HG03460 (cell line): ENCODE measurements around the gene TSPYL2.
A peak's percentile ranks its signal among the peaks of the same experiment; 100 is the strongest.

ENCODE experiments used
- ATAC-seq: cut with Tn5 transposase; IDR thresholded peaks from one replicate; pipeline ENCODE4 v1.9.1; 2021; ENCODE audit not compliant: unreplicated experiment

The TSPYL2 gene

DNA sequence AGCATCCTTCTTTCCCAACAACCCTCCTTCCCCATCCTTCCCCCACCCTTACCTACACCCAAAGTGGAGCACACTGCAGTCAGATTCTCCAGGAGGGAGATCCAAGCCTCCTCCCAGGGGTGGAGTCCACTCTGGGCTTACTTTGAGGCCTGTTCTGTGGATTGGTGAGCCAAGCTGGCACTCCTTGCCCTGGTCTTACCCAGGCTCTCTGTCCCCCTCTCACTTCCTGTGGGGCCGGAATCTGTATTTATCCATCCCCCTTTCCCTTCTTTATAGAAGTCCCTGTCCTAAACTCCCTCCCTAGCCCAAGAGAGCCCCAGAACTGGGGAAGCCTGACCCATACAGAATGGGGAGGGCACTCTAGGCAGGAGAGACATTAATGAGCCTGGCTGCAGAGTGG lies 3.2 kb upstream of the TSPYL2 start:
- ATAC-seq: no peak

- no peak for ATAC-seq
Measured at GRCh38 chrX:53080628-53081580, 1.3 kb upstream of the TSPYL2 start.

DNA sequence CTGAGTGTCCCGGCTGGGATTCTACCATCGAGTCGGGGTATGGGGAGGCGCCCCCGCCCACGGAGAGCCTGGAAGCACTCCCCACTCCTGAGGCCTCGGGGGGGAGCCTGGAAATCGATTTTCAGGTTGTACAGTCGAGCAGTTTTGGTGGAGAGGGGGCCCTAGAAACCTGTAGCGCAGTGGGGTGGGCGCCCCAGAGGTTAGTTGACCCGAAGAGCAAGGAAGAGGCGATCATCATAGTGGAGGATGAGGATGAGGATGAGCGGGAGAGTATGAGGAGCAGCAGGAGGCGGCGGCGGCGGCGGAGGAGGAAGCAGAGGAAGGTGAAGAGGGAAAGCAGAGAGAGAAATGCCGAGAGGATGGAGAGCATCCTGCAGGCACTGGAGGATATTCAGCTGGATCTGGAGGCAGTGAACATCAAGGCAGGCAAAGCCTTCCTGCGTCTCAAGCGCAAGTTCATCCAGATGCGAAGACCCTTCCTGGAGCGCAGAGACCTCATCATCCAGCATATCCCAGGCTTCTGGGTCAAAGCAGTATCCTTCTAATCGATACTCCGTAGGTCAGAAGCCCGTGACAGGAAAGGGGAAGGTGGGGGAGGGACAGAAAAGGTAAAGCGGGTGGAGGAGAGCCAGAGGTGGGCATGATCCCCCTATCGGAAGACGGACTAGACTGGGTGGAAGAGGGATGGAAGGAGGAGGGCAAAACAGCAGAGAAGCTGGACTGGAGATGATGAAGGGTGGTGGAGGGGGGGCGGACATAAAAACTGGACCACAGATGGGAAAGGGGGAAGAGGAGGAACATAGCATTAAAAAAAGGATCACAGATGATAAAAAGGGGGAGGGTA lies 828 bp downstream of the TSPYL2 start:
- no peak for ATAC-seq

DNA sequence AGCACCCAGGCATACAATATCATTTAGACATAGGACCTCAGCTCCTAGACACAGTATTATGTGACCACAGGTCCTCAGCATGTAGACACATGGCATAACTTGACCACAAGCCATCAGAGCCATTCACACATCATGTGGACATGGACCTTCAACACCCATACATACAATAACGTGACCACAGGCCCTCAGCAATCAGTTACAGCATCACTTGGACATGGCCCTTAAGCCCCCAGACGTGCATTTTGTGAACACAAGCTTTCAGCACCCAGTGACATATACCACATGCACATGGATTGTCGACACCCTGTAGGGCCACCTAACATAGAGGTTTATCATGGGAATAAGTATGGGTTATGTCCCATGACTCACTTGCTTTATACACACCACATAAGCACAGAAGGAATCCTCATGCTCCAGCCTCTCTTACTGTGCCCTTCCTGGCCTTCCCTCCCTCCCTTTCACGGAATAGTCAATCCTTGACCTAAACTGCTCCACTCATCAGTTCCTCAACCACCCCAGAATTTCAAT lies 1.9 kb downstream of the TSPYL2 start:
- ATAC-seq: no peak

- ATAC-seq: no peak
Measured at GRCh38 chrX:53084863-53085262, 2.7 kb downstream of the TSPYL2 start.

DNA sequence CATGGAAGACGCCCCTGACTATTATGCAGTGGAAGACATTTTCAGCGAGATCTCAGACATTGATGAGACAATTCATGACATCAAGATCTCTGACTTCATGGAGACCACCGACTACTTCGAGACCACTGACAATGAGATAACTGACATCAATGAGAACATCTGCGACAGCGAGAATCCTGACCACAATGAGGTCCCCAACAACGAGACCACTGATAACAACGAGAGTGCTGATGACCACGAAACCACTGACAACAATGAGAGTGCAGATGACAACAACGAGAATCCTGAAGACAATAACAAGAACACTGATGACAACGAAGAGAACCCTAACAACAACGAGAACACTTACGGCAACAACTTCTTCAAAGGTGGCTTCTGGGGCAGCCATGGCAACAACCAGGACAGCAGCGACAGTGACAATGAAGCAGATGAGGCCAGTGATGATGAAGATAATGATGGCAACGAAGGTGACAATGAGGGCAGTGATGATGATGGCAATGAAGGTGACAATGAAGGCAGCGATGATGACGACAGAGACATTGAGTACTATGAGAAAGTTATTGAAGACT lies 3.6 kb downstream of the TSPYL2 start:
- ATAC-seq: no peak

- ATAC-seq: no peak
Measured at GRCh38 chrX:53086464-53086863, 4.3 kb downstream of the TSPYL2 start.

DNA sequence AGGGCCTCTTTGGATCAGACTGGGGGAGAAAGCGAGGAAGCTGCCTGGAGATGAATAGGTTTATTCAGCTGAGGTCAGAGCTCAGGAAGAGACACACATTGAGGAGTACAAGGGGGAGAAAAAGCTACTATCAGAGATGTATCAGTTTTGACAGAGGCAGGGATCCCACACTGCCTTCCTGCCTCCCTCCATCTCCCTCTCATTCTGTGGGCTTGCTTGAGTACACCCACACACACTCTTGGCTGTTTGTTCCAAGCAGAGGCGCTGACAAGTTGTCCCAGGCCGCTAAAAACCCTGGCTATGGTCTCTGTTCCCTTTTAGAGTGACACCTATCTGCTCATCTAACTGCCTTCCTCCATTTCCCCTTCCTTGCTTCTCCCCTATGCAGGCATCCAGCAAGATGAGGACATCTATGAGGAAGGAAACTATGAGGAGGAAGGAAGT lies 5.2 kb downstream of the TSPYL2 start:
- ATAC-seq: no peak

- peak; percentile 54 for ATAC-seq
Measured at GRCh38 chrX:53088136-53088974, 6.2 kb downstream of the TSPYL2 start.

- no peak for ATAC-seq
Measured at GRCh38 chrX:53089224-53089842, 7.2 kb downstream of the TSPYL2 start.

DNA sequence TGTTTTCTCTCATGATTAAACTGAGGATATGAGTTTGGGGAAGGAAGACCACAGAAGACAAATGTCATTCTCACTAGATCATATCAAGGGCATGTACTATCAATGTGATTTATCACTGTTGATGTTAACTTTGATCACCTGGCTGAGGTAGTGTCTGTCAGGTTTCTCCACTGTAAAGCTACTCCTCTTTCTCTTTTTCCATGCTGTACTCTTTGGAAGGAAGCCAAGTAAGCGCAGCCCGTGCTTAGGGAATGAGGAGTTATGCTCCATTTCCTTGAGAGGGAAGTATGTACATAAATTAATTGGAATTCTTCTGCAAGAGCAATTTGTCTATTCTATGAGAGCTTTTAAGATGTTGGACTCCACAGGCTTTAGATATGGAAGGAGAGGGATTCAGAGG lies 7.8 kb downstream of the TSPYL2 start:
- ATAC-seq: no peak

GRCh38 chrX:53091354-53091753 lies 9.2 kb downstream of the TSPYL2 start:
- no peak for ATAC-seq

- ATAC-seq: peak; percentile 55
Measured at GRCh38 chrX:53093177-53093655, 11.0 kb downstream of the TSPYL2 start.

- ATAC-seq: peak; percentile 64
Measured at GRCh38 chrX:53093748-53094581, 11.8 kb downstream of the TSPYL2 start, which contains the start of gene KANTR. Gene KANTR, plus strand, starts transcription at chrX:53094142. Its CDS starts 30,131 bp downstream, at chrX:53124273.

DNA sequence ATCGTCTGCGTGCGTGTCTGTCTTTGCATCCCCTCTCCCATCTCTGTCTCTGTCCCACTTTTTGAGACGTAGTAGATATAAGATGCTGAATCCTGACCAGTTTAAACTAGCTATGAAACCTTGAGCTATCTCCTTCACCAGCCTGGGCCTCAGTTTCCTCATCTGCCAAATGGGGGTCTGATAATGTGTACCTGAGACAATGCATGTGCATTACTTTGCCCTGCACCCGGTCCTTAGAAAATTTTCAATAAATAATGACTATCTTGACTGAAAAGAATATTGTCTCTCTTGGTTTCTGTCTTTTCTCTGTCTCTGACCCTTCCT lies 12.4 kb downstream of the TSPYL2 start:
- no peak for ATAC-seq

GRCh38 chrX:53095796-53096195 lies 13.6 kb downstream of the TSPYL2 start:
- no peak for ATAC-seq

- ATAC-seq: no peak
Measured at GRCh38 chrX:53114864-53115549, 32.8 kb downstream of the TSPYL2 start.

- no peak for ATAC-seq
Measured at GRCh38 chrX:53115550-53115874, 33.3 kb downstream of the TSPYL2 start.
